ENCODE data around the gene TTC28.

GRCh38 chr22:28582806-28583205 is 96.8 kb downstream of the TTC28 start:
- TF ChIP-seq CTCF (conservative IDR thresholded peaks at IDR 0.05 in 1 of 2, IDR thresholded peaks at IDR 0.05 in 1 of 2; ENCODE audit: low read depth in 1 of 2, low read length in 2 of 2) (no peak), EZH2 (IDR thresholded peaks at IDR 0.05; ENCODE audit: low read length, missing control alignments) (no peak)
